ENCODE data around the gene AKR1B15. TPM values are rescaled to one million over a fixed set of nuclear protein-coding genes. Genes with fewer than 3 reads are reported as not detected.

The AKR1B15 gene
- total and polyA plus RNA-seq, 2 experiments from 2014 or later, result not detected

- ATAC-seq (no peak), DNase-seq (ENCODE audit: low spot score) (no peak)
- Histone ChIP-seq H3K27me3 (ENCODE audit: insufficient read depth) (no peaks in the 10 kb centered on the region), H3K9me2 (ENCODE audit: insufficient read depth) (no peaks in the 10 kb centered on the region), H3K4me1 (ENCODE audit: insufficient read depth) (no peaks in the 10 kb centered on the region), H3K27ac (ENCODE audit: low read depth) (no peak overlapping the region), H3K79me2 (replicated peaks; ENCODE audit: insufficient read depth) (no peaks in the 10 kb centered on the region), H3F3A (replicated peaks; ENCODE audit: low read depth) (no peaks in the 10 kb centered on the region), H2AFZ (no peak overlapping the region), H4K20me1 (replicated peaks; ENCODE audit: insufficient read depth) (no peaks in the 10 kb centered on the region), H3K4me2 (no peak overlapping the region), H3K36me3 (ENCODE audit: insufficient read depth) (no peaks in the 10 kb centered on the region), H3K4me3 (no peak overlapping the region)
- Mint-ChIP-seq H3K9me3 (peaks cover 34% of the 10 kb centered on the region), H3K27me3 (ENCODE audit: insufficient read depth, low read depth, poor library complexity) (peaks cover 3% of the 10 kb centered on the region), H3K4me1 (0 out of 3 replicates have a peak, but pooled peaks cover 2% of the 10 kb centered on the region), H3K36me3 (ENCODE audit: low read depth) (peaks cover 8% of the 10 kb centered on the region; the same call in 1 of the 3 replicates), H3K27ac (no peak overlapping the region), H3K4me3 (no peak overlapping the region)
- TF ChIP-seq ETS1 (IDR thresholded peaks at IDR 0.05), result no peak
Observed at GRCh38 chr7:134594877-134595276, 46.0 kb downstream of the AKR1B15 start.

- no peaks in the 10 kb centered on the region for H3K27me3 Mint-ChIP-seq (ENCODE audit: insufficient read depth, low read depth, poor library complexity)
- no peak overlapping the region for H3K4me3 Mint-ChIP-seq
- Histone ChIP-seq H3K36me3 (ENCODE audit: insufficient read depth) (no peaks in the 10 kb centered on the region), H2AFZ (peak overlapping the region; percentile 84; the same call in 1 of the 2 replicates), H3K27me3 (ENCODE audit: insufficient read depth) (no peaks in the 10 kb centered on the region), H3K27ac (ENCODE audit: low read depth) (no peak overlapping the region), H3K79me2 (replicated peaks; ENCODE audit: insufficient read depth) (no peaks in the 10 kb centered on the region), H4K20me1 (replicated peaks; ENCODE audit: insufficient read depth) (no peaks in the 10 kb centered on the region), H3F3A (replicated peaks; ENCODE audit: low read depth) (no peaks in the 10 kb centered on the region), H3K4me3 (no peak overlapping the region), H3K9me2 (ENCODE audit: insufficient read depth) (no peaks in the 10 kb centered on the region), H3K4me2 (no peak overlapping the region), H3K4me1 (ENCODE audit: insufficient read depth) (no peaks in the 10 kb centered on the region)
- H3K4me1 Mint-ChIP-seq, result peaks cover 2% of the 10 kb centered on the region; the same call in 1 of the 3 replicates
- H3K36me3 Mint-ChIP-seq (ENCODE audit: low read depth), result peaks cover 6% of the 10 kb centered on the region; the same call in 1 of the 3 replicates
- DNase-seq (ENCODE audit: low spot score), result peak; percentile 40
- H3K27ac Mint-ChIP-seq, result no peak overlapping the region
- peaks cover 8% of the 10 kb centered on the region; the same call in 1 of the 3 replicates for H3K9me3 Mint-ChIP-seq
- peak; percentile 32; the same call in 2 of the 3 replicates for ATAC-seq
- TF ChIP-seq CTCF (conservative IDR thresholded peaks at IDR 0.05; ENCODE audit: low read depth in 2 of 2), result no peak
- TF ChIP-seq NANOG (IDR thresholded peaks at IDR 0.05; ENCODE audit: borderline replicate concordance), result no peak
- no peak for TF ChIP-seq JUNB (IDR thresholded peaks at IDR 0.05; ENCODE audit: unreplicated experiment)
- TF ChIP-seq ETS1 (IDR thresholded peaks at IDR 0.05), result no peak
- TF ChIP-seq ZNF331 (CRISPR knock-in tag; IDR thresholded peaks at IDR 0.05; ENCODE audit: low read depth), result no peak
- no peak for TF ChIP-seq EZH2phosphoT487 (IDR thresholded peaks at IDR 0.05; ENCODE audit: unreplicated experiment)
- no peak for TF ChIP-seq CREB1 (CRISPR knock-in tag; IDR thresholded peaks at IDR 0.05; ENCODE audit: low read depth)
- TF ChIP-seq POLR2AphosphoS5 (IDR thresholded peaks at IDR 0.05; ENCODE audit: low read depth), result no peak
- no peak for TF ChIP-seq STAT1 (IDR thresholded peaks at IDR 0.05; ENCODE audit: unreplicated experiment)
- no peak for TF ChIP-seq EZH2 (IDR thresholded peaks at IDR 0.05; ENCODE audit: low read depth, unreplicated experiment)
- TF ChIP-seq ZNF114 (CRISPR knock-in tag; IDR thresholded peaks at IDR 0.05), result no peak
- TF ChIP-seq ZNF462 (CRISPR knock-in tag; IDR thresholded peaks at IDR 0.05), result no peak
Observed at GRCh38 chr7:134599371-134599770, 50.5 kb downstream of the AKR1B15 start.
